ENCODE measurements around the gene SCML1. TPM values are rescaled to one million over a fixed set of nuclear protein-coding genes. Genes with fewer than 3 reads are reported as not detected.

SCML1 gene
- total RNA-seq, 1 experiment from 2014 or later = 7.0 TPM

DNA sequence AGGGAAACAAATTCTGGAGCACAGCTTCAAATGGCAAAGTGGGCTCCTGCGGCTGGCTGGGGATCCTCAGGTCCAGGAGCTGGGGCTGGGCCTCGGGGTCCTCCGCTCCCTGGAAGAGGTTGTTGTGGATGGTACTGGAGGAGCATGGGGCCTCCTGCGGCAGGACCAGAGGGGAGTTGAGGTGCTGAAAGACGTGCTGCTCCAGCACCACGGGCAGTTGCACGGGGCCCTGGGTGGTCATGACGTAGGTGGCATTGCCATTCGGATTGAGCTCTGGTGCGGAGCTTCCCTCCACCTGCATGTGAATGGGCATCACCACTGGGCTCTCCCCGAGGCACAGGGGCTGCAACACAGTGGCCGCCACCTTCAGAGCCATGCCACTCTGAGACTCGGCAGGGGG, 64.1 kb downstream of the SCML1 start:
- TF ChIP-seq TCF7L2 (IDR thresholded peaks at IDR 0.05; ENCODE audit: low read depth, low read length) (no peak), SIN3A (IDR thresholded peaks at IDR 0.05; ENCODE audit: borderline replicate concordance, insufficient read depth, low read depth, low read length) (no peak)
- TF ChIP-seq, protein P1, sequence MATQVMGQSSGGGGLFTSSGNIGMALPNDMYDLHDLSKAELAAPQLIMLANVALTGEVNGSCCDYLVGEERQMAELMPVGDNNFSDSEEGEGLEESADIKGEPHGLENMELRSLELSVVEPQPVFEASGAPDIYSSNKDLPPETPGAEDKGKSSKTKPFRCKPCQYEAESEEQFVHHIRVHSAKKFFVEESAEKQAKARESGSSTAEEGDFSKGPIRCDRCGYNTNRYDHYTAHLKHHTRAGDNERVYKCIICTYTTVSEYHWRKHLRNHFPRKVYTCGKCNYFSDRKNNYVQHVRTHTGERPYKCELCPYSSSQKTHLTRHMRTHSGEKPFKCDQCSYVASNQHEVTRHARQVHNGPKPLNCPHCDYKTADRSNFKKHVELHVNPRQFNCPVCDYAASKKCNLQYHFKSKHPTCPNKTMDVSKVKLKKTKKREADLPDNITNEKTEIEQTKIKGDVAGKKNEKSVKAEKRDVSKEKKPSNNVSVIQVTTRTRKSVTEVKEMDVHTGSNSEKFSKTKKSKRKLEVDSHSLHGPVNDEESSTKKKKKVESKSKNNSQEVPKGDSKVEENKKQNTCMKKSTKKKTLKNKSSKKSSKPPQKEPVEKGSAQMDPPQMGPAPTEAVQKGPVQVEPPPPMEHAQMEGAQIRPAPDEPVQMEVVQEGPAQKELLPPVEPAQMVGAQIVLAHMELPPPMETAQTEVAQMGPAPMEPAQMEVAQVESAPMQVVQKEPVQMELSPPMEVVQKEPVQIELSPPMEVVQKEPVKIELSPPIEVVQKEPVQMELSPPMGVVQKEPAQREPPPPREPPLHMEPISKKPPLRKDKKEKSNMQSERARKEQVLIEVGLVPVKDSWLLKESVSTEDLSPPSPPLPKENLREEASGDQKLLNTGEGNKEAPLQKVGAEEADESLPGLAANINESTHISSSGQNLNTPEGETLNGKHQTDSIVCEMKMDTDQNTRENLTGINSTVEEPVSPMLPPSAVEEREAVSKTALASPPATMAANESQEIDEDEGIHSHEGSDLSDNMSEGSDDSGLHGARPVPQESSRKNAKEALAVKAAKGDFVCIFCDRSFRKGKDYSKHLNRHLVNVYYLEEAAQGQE (IDR thresholded peaks at IDR 0.05; ENCODE audit: insufficient read depth in 1 of 2, low read depth in 2 of 2, low read length in 1 of 2) = no peak
- intact Hi-C loops (cut with micrococcal nuclease; ENCODE audit: unreplicated experiment) = no loop called here
- no peaks in the 10 kb centered on the region for H3K36me3 ChIP-seq (ENCODE audit: control insufficient read depth, insufficient read depth, low read length)
- H3K27ac ChIP-seq (ENCODE audit: low read length) = no peak overlapping the region
- H3K9me3 ChIP-seq (ENCODE audit: control insufficient read depth, insufficient read depth, low read depth, low read length) = no peaks in the 10 kb centered on the region
- H3K27me3 ChIP-seq (ENCODE audit: control insufficient read depth, insufficient read depth, low read length) = no peaks in the 10 kb centered on the region
- in situ Hi-C loops (cut with HindIII; ENCODE audit: low pct_unique_long_range_greater_than_20kb, low sequenced_read_pairs) = no loop called here
- ChIA-PET CTCF (no interaction called here), POLR2A (no interaction called here)
- no TSS peak for BruUV-seq (replicated peaks)
- ATAC-seq (no peak), DNase-seq (ENCODE audit: low read depth, low spot score) (no peak)
- H3K4me3 ChIP-seq (ENCODE audit: low read depth in 2 of 2, low read length in 2 of 2) = no peak overlapping the region
- H3K4me1 ChIP-seq (ENCODE audit: control insufficient read depth, insufficient read depth, low read length) = no peaks in the 10 kb centered on the region

DNA sequence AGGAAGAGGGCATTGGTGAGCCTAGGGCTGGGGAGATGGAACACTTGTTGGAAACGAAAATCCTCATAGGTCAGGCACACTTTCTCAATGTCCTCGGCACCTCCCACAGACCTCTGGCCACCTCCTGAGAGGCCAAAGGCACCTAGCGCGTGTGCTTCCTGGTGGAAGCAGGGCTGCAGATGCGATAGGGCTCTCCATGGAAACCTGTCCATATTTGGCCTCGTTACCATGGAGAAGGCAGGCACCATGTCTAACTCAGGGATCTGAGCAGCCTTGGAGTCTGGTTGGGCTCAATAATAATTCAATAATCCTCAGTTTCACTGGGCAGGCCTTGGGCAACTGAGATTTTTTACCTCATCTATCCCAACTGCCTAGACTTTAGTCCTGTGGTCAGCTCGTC, 65.5 kb downstream of the SCML1 start:
- H3K9me3 ChIP-seq (ENCODE audit: control insufficient read depth, insufficient read depth, low read depth, low read length) = no peaks in the 10 kb centered on the region
- POLR2A ChIA-PET = no interaction called here
- no peaks in the 10 kb centered on the region for H3K27me3 ChIP-seq (ENCODE audit: control insufficient read depth, insufficient read depth, low read length)
- no peak overlapping the region for H3K27ac ChIP-seq (ENCODE audit: low read length)
- BruUV-seq (replicated peaks) = no TSS peak
- in situ Hi-C loops (cut with HindIII; ENCODE audit: low pct_unique_long_range_greater_than_20kb, low sequenced_read_pairs) (no loop called here), intact Hi-C loops (cut with micrococcal nuclease; ENCODE audit: unreplicated experiment) (no loop called here)
- TF ChIP-seq SIN3A (IDR thresholded peaks at IDR 0.05; ENCODE audit: borderline replicate concordance, insufficient read depth, low read depth, low read length) (no peak), POLR2AphosphoS5 (IDR thresholded peaks at IDR 0.05; ENCODE audit: low read depth, low read length) (no peak), TCF7L2 (IDR thresholded peaks at IDR 0.05; ENCODE audit: low read depth, low read length) (no peak)
- TF ChIP-seq, protein P2, sequence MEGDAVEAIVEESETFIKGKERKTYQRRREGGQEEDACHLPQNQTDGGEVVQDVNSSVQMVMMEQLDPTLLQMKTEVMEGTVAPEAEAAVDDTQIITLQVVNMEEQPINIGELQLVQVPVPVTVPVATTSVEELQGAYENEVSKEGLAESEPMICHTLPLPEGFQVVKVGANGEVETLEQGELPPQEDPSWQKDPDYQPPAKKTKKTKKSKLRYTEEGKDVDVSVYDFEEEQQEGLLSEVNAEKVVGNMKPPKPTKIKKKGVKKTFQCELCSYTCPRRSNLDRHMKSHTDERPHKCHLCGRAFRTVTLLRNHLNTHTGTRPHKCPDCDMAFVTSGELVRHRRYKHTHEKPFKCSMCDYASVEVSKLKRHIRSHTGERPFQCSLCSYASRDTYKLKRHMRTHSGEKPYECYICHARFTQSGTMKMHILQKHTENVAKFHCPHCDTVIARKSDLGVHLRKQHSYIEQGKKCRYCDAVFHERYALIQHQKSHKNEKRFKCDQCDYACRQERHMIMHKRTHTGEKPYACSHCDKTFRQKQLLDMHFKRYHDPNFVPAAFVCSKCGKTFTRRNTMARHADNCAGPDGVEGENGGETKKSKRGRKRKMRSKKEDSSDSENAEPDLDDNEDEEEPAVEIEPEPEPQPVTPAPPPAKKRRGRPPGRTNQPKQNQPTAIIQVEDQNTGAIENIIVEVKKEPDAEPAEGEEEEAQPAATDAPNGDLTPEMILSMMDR (IDR thresholded peaks at IDR 0.05) = no peak
- TF ChIP-seq, protein P1 (IDR thresholded peaks at IDR 0.05; ENCODE audit: insufficient read depth in 1 of 2, low read depth in 2 of 2, low read length in 1 of 2) = no peak
- CTCF ChIA-PET = no interaction called here
- H3K36me3 ChIP-seq (ENCODE audit: control insufficient read depth, insufficient read depth, low read length) = no peaks in the 10 kb centered on the region
- no peaks in the 10 kb centered on the region for H3K4me1 ChIP-seq (ENCODE audit: control insufficient read depth, insufficient read depth, low read length)
- ATAC-seq (no peak), DNase-seq (ENCODE audit: low read depth, low spot score) (no peak)
- H3K4me3 ChIP-seq (ENCODE audit: low read depth in 2 of 2, low read length in 2 of 2) = no peak overlapping the region

Measured in Panc1 (cell line).